NCI-H82 treated with DMSO at 0.1 percent for 48 hours (cell line): Measurements from ENCODE around the gene CHRNB2.

Experiments used
- DNase-seq: peaks from one replicate; lab custom pipeline; 2025; ENCODE audit not compliant: unreplicated experiment; lab: John Stamatoyannopoulos, UW

CHRNB2 gene

GRCh38 chr1:154608397-154609270, 41.1 kb downstream of the CHRNB2 start:
- no peak for DNase-seq

DNA sequence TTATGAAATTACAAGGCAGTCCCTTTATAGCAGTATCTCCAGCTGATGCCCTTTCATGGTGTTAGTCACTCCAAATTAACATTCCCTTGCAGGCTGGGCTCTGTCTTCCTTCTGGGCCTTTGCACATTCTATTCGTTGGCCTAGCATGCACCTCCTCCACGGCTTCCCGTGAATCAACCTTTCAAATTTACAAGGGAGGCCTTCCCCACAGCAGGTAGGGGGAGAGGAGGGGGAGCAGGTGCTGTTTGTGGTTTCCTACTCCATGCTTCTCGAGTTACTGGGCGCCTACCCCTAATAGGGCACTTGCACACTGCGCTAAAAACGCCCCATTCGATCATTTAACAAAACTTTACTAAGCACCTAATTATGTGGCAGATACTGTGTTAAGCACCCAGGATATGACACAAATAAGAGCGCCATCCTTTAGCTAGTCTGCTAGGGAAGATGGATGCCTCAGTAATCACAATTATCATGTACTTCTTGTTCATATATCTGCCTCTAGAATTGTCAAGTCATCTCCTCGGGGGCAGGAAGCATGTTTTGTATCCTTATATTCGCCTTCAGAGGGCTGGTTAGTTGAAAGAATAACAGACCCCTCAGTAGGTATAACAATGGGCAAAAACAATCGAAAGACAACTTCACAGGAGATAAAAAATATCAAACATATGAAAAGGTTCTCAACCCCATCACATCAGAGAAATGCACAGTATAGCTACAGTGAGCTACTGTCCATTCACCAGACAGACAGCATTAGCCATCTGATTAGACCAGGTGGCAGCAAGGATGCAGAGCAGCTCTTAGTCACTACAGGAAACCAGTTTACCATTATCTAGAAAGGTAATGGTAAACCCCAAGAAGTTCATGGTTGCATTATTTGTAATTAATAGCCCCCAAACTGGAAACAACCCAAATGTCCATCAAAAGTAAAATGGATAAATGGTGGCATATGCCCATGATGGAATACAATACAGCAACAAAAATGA, 42.1 kb downstream of the CHRNB2 start:
- no peak for DNase-seq

DNA sequence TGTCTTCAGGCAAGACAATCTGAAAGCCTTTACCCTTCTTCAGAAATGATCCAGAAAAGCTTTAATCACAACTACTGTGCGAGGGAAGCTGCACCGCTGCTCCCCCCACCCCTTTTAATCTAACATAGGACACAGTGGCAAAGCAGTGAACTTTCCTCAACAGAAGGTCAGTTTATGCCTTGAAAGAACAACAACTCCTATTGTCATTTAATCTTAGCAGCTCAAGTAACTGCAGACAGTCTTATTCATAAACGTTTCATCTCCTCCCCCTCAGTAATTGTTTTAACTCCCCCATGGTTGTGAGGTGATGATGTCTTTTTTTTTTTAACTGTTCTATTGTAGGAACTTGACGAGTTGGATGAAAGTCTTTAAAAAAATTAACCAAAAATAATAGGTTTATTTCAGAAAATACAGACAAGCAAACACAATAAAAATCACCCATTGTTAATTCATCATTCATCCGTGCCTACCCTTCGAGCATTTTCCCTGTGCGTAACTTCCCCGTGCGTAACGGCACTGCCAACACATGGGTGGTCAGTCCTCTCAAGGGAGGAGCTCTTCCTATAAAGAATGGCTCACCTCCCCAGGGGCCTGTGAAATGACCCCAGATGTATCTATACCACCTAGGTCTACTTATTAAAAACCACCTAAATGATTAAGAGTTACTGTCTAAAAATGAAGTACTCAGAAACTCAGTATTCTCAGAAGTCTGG, 43.7 kb downstream of the CHRNB2 start:
- no peak for DNase-seq

DNA sequence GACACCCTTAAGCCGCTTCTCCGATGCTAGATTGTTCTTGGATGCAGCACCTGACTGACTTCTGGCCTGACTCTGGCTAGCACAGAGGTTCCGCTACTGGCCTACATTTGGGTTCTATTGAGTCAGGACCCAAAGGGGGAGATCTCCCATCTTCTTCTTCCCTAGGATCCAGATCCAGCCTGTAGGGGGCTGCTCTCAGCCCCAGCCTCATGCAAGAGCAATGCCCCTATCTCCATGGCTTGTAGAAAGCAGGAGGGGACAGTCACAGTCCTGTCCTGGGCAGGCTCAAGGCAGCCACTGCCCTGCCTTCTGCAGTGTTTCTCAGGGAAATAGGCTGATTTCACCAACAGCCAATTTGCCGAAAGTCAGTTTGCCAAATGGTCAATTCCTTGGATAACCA, 46.7 kb downstream of the CHRNB2 start:
- DNase-seq, result no peak

- no peak for DNase-seq
These were observed 47.3 kb downstream of the CHRNB2 start for GRCh38 chr1:154614901-154615300.

DNA sequence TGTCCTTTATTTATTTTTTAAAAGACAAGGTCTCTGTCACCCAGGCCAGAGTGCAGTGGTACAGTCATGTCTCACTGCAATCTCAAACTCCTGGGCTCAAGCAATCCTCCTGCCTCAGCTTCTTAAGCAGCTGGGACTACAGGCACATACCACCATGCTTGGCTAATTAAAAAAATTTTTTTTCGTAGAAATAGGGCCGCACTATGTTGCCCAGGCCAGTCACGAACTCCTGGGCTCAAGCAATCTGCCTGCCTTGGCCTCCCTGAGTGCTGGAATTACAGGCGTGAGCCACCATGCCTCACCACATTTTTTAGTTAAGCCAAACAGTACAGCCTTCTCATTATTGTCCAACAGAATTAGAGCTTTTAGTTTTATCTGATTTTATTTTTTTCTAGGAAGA, 47.8 kb downstream of the CHRNB2 start:
- no peak for DNase-seq

- DNase-seq, result no peak
These were observed 49.2 kb downstream of the CHRNB2 start for GRCh38 chr1:154616659-154617345.

- DNase-seq, result no peak
These were observed 51.8 kb downstream of the CHRNB2 start for GRCh38 chr1:154619181-154619948.

GRCh38 chr1:154620751-154621150, 53.2 kb downstream of the CHRNB2 start:
- DNase-seq, result no peak

GRCh38 chr1:154621875-154622274, 54.3 kb downstream of the CHRNB2 start:
- no peak for DNase-seq

- DNase-seq, result no peak
These were observed 55.0 kb downstream of the CHRNB2 start for GRCh38 chr1:154622503-154623039.

DNA sequence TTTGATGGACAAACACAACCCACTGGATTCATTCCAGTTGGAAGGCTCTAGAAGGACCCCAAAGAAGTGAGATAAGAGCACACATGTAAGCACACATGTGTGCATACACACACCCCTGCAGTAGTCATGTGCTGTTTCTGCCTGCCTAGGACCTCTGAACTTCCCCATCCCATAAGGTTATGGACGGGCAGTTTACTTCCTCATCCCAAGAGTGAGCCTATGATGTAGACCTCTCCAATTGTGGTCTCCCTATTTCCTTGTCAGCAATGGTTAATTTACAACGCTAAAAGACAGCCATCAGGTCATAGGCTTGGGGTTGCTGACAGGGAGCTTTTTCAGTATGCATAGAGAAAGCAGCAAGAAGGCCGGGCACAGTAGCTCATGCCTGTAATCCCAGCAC, 55.8 kb downstream of the CHRNB2 start:
- DNase-seq, result no peak

GRCh38 chr1:154624746-154625643, 57.4 kb downstream of the CHRNB2 start:
- DNase-seq, result no peak

DNA sequence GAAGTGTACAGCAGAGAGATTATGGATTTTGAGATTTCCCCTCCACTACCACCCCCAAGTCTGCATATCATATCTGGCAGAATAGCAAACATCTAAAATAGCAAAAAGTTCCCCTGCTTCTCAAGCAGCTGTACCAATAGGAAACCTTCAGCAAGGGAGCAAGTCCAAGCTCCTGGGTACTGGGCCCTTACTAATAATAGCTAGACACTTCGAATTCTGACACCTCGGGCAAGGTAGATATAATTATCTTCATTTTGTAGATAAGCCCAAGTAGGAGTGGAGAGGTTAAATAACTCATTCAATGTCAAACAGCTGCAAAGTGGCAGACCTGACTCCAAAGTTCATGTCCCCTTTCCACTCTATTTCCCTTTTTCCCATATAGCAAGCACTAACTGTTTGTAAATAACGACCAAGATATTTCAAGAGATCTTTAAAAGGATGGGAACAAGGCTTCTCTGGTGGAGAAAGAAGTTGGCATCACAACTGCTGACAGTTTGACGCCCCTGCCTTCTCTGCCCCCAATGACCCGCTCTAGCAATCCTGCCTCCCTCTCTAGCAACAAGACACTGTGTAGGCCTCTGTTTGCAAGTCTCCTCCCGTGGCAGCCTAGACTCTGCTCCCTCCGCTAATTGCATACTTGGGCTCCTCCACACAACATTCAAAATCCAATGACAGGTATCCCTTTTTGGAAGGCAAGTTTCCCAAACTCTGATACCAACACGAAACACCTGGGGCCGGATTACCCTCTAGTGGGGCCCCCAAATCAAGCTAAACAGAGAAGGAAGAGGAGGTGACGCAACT, 59.1 kb downstream of the CHRNB2 start:
- peak; percentile 7 for DNase-seq

DNA sequence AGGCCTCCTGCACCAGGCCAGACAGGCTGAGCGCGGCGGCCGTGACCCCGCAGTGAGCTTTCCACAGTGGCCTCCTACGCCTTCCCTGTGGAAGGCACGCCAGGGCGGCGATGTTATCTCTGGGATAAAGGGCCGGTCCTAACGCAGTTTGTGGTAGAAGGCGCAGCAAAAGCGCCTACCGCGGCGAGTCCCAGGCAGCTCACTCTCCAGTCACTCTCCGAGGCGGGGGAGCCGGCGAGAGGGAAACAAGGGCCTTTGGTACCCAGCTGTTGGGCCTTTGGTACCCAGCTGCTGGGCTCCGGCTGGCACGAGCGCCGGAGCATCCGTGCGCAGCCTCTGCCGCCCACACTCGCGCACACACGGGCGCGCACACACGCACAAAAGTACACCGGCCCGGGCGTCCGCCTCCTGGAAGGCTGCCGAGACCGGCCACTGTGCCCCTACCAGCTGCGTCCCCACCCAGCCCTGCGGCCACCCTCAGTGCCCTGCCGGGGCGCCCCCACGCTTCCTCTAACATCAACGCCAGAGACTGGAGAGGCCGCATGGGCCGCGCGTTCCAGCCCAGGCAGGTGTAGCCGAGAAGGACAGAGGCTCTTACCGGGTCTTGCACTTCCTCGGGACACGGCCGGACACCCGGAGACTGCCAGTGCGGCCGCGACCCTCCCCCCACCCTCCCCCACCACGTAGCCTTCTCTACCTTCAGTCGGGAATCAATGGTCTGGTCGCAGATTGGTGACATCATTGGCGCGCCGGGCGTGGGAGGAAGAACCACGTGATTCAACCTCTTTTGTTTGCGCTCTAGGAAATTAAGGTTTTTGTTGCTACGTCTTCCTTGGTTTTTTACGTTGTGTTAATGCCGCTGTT, 59.9 kb downstream of the CHRNB2 start:
- peak; percentile 73 for DNase-seq

GRCh38 chr1:154628121-154628405, 60.5 kb downstream of the CHRNB2 start:
- no peak for DNase-seq

GRCh38 chr1:154629061-154629674, 61.6 kb downstream of the CHRNB2 start:
- no peak for DNase-seq
